Natural killer cell treated with Interleukin-12 subunit alpha and Interleukin-12 subunit beta and Interleukin-15 and Interleukin-18, amount 100 ng/mL, for 72 hours (primary cell): ENCODE measurements around the gene CHRNE. TPM values are rescaled to one million over a fixed set of nuclear protein-coding genes. Genes with fewer than 3 reads are reported as not detected.
"Not testable (repeated sequence)": the region's sequence is repeated elsewhere in the genome, so short reads cannot be mapped to it uniquely, and the experiment has no call there.

Experiments used
- ATAC-seq, 2 donors: fragments of 150-1000 bp; cut with Tn5 transposase in 1 of 2; sonication (Bioruptor Pico), chemical (Tn5 transposase) in 1 of 2; 2 replicates each; pipeline ENCODE4 v1.10.0; 2021
- DNase-seq: peaks from one replicate; pipeline ENCODE4 v3.0.0; 2022; ENCODE audit warnings: low spot score
- H3K27ac Mint-ChIP-seq, 2 donors: 1 replicate in 1 of 2; 2 replicates in 1 of 2; pipeline ENCODE4 v1.8.0; 2022; ENCODE audit warnings: mixed read lengths in 2 of 2, mild to moderate bottlenecking in 1 of 2, moderate library complexity in 1 of 2
- H3K27me3 Mint-ChIP-seq, 2 donors: 1 replicate in 1 of 2; 2 replicates in 1 of 2; pipeline ENCODE4 v1.8.0; 2022; ENCODE audit warnings: mixed read lengths in 2 of 2
- H3K36me3 Mint-ChIP-seq: one replicate; pipeline ENCODE4 v1.8.0; 2022; ENCODE audit warnings: mixed read lengths
- H3K4me1 Mint-ChIP-seq, 2 donors: 1 replicate in 1 of 2; 2 replicates in 1 of 2; pipeline ENCODE4 v1.8.0; 2022; ENCODE audit warnings: low read depth in 2 of 2, mixed read lengths in 2 of 2, mild to moderate bottlenecking in 1 of 2
- H3K4me3 Mint-ChIP-seq: one replicate; pipeline ENCODE4 v1.8.0; 2022; ENCODE audit warnings: mixed read lengths
- H3K9me3 Mint-ChIP-seq: 2 replicates; pipeline ENCODE4 v1.8.0; 2022; ENCODE audit warnings: mixed read lengths
- total RNA-seq, 2 donors: library from RNA; stranded (reverse); gene quantifications; one replicate each; pipeline ENCODE4 v1.2.3, GENCODE V29; 2022

The CHRNE gene
- total RNA-seq, 2 donors from 2014 or later = 3.9 to 7.6 TPM

GRCh38 chr17:4935650-4936049 lies 32.8 kb upstream of the CHRNE start:
- H3K36me3 Mint-ChIP-seq = peaks cover 1% of the 10 kb centered on the region
- peaks cover 0 to 2% of the 10 kb centered on the region in 2 donors for H3K27me3 Mint-ChIP-seq
- ATAC-seq = no peak
- H3K27ac Mint-ChIP-seq = peak overlapping the region in 1 of 2 donors; percentile 53
- DNase-seq = no peak
- no peaks in the 10 kb centered on the region for H3K9me3 Mint-ChIP-seq
- no peak overlapping the region for H3K4me3 Mint-ChIP-seq
- peaks cover 44 to 55% of the 10 kb centered on the region in 2 donors for H3K4me1 Mint-ChIP-seq

GRCh38 chr17:4934173-4934979 lies 31.5 kb upstream of the CHRNE start:
- H3K4me3 Mint-ChIP-seq = peak overlapping the region; percentile 47
- H3K27ac Mint-ChIP-seq = peak overlapping the region; percentile 49 to 88
- no peaks in the 10 kb centered on the region for H3K9me3 Mint-ChIP-seq
- H3K27me3 Mint-ChIP-seq = peaks cover 0 to 2% of the 10 kb centered on the region in 2 donors
- DNase-seq (no peak), ATAC-seq (peak; percentile 58 to 60)
- H3K4me1 Mint-ChIP-seq = peaks cover 37 to 55% of the 10 kb centered on the region in 2 donors
- no peaks in the 10 kb centered on the region for H3K36me3 Mint-ChIP-seq

GRCh38 chr17:4933646-4934045 lies 30.7 kb upstream of the CHRNE start:
- H3K27ac Mint-ChIP-seq = peak overlapping the region; percentile 49 to 88

GRCh38 chr17:4932756-4933155 lies 29.9 kb upstream of the CHRNE start:
- Mint-ChIP-seq H3K27ac (no peak overlapping the region), H3K27me3 (peaks cover 0 to 2% of the 10 kb centered on the region in 2 donors), H3K4me3 (no peak overlapping the region), H3K9me3 (no peaks in the 10 kb centered on the region), H3K4me1 (peaks cover 25 to 47% of the 10 kb centered on the region in 2 donors), H3K36me3 (no peaks in the 10 kb centered on the region)
- ATAC-seq (no peak), DNase-seq (no peak)

More at GRCh38 chr17:4933646-4934045, 30.7 kb upstream of the CHRNE start:
- Mint-ChIP-seq H3K36me3 (no peaks in the 10 kb centered on the region), H3K9me3 (no peaks in the 10 kb centered on the region), H3K4me1 (peaks cover 31 to 51% of the 10 kb centered on the region in 2 donors), H3K4me3 (peak overlapping the region; percentile 47), H3K27me3 (peaks cover 0 to 2% of the 10 kb centered on the region in 2 donors)
- ATAC-seq = no peak
- no peak for DNase-seq

- Mint-ChIP-seq H3K27ac (peak within 1 kb of the TSS in 1 of 2 donors; percentile 1), H3K27me3 (peaks cover 0 to 2% of the 10 kb centered on the region in 2 donors), H3K9me3 (no peaks in the 10 kb centered on the region), H3K36me3 (no peaks in the 10 kb centered on the region), H3K4me1 (peaks cover 25 to 44% of the 10 kb centered on the region in 2 donors), H3K4me3 (no peak within 1 kb of the TSS)
- no peak for ATAC-seq
- no peak for DNase-seq
Measured at GRCh38 chr17:4931963-4932362, 29.1 kb upstream of the CHRNE start, which contains the start of gene GP1BA. Gene GP1BA, plus strand, starts transcription at chr17:4932277. Its CDS starts 328 bp downstream, at chr17:4932605.

- Mint-ChIP-seq H3K36me3 (no peaks in the 10 kb centered on the region), H3K9me3 (no peaks in the 10 kb centered on the region), H3K4me1 (peaks cover 8 to 27% of the 10 kb centered on the region in 2 donors), H3K4me3 (no peak overlapping the region), H3K27me3 (peaks cover 0 to under 1% of the 10 kb centered on the region in 2 donors), H3K27ac (no peak overlapping the region)
- DNase-seq (no peak), ATAC-seq (no peak)
Measured at GRCh38 chr17:4928881-4929280, 26.0 kb upstream of the CHRNE start.

- not testable (repeated sequence) for H3K27ac Mint-ChIP-seq, ATAC-seq, H3K9me3 Mint-ChIP-seq, H3K4me3 Mint-ChIP-seq, H3K4me1 Mint-ChIP-seq, H3K27me3 Mint-ChIP-seq, DNase-seq, H3K36me3 Mint-ChIP-seq
Measured at GRCh38 chr17:4926577-4927335, 23.9 kb upstream of the CHRNE start.

GRCh38 chr17:4921320-4921719 lies 18.4 kb upstream of the CHRNE start:
- DNase-seq = no peak
- H3K36me3 Mint-ChIP-seq = no peaks in the 10 kb centered on the region
- no peak overlapping the region for H3K4me3 Mint-ChIP-seq
- no peak for ATAC-seq
- H3K27me3 Mint-ChIP-seq = no peaks in the 10 kb centered on the region
- no peak overlapping the region for H3K27ac Mint-ChIP-seq
- peaks cover 0 to 8% of the 10 kb centered on the region in 2 donors for H3K4me1 Mint-ChIP-seq
- H3K9me3 Mint-ChIP-seq = no peaks in the 10 kb centered on the region

- Mint-ChIP-seq H3K9me3 (no peaks in the 10 kb centered on the region), H3K36me3 (no peaks in the 10 kb centered on the region), H3K27me3 (no peaks in the 10 kb centered on the region), H3K4me1 (peaks cover 0 to 8% of the 10 kb centered on the region in 2 donors), H3K27ac (peak overlapping the region in 1 of 2 donors; percentile 45), H3K4me3 (no peak overlapping the region)
- DNase-seq = no peak
- peak; percentile 68 to 91 for ATAC-seq
Measured at GRCh38 chr17:4920351-4921048, 17.6 kb upstream of the CHRNE start.

- DNase-seq (no peak), ATAC-seq (no peak)
- H3K36me3 Mint-ChIP-seq = no peaks in the 10 kb centered on the region
- H3K4me1 Mint-ChIP-seq = peaks cover 0 to 8% of the 10 kb centered on the region in 2 donors
- H3K4me3 Mint-ChIP-seq = no peak overlapping the region
- no peaks in the 10 kb centered on the region for H3K27me3 Mint-ChIP-seq
- H3K9me3 Mint-ChIP-seq = no peaks in the 10 kb centered on the region
- no peak overlapping the region for H3K27ac Mint-ChIP-seq
Measured at GRCh38 chr17:4919511-4920047, 16.7 kb upstream of the CHRNE start.

GRCh38 chr17:4914551-4914950 lies 11.7 kb upstream of the CHRNE start:
- DNase-seq, H3K4me3 Mint-ChIP-seq, H3K27me3 Mint-ChIP-seq, H3K27ac Mint-ChIP-seq, H3K4me1 Mint-ChIP-seq, H3K9me3 Mint-ChIP-seq, H3K36me3 Mint-ChIP-seq, ATAC-seq: not testable (repeated sequence)

GRCh38 chr17:4913994-4914393 lies 11.1 kb upstream of the CHRNE start:
- Mint-ChIP-seq H3K9me3 (no peaks in the 10 kb centered on the region), H3K36me3 (no peaks in the 10 kb centered on the region), H3K4me3 (no peak overlapping the region), H3K27me3 (no peaks in the 10 kb centered on the region), H3K4me1 (no peaks in the 10 kb centered on the region), H3K27ac (peak overlapping the region in 1 of 2 donors; percentile 18)
- ATAC-seq (no peak), DNase-seq (no peak)

- no peaks in the 10 kb centered on the region for H3K9me3 Mint-ChIP-seq
- no peaks in the 10 kb centered on the region for H3K36me3 Mint-ChIP-seq
- H3K4me3 Mint-ChIP-seq = no peak overlapping the region
- ATAC-seq (peak; percentile 95 to 96), DNase-seq (peak; percentile 84)
- no peak overlapping the region for H3K27ac Mint-ChIP-seq
- no peaks in the 10 kb centered on the region for H3K27me3 Mint-ChIP-seq
- H3K4me1 Mint-ChIP-seq = no peaks in the 10 kb centered on the region
Measured at GRCh38 chr17:4908711-4909496, 6.0 kb upstream of the CHRNE start.
